ENCODE measurements around the gene GCK. TPM values are rescaled to one million over a fixed set of nuclear protein-coding genes. Genes with fewer than 3 reads are reported as not detected.

The GCK gene
- total and polyA plus RNA-seq, 11 donors: 0.54 to 5.7 (median 1.9) TPM

DNA sequence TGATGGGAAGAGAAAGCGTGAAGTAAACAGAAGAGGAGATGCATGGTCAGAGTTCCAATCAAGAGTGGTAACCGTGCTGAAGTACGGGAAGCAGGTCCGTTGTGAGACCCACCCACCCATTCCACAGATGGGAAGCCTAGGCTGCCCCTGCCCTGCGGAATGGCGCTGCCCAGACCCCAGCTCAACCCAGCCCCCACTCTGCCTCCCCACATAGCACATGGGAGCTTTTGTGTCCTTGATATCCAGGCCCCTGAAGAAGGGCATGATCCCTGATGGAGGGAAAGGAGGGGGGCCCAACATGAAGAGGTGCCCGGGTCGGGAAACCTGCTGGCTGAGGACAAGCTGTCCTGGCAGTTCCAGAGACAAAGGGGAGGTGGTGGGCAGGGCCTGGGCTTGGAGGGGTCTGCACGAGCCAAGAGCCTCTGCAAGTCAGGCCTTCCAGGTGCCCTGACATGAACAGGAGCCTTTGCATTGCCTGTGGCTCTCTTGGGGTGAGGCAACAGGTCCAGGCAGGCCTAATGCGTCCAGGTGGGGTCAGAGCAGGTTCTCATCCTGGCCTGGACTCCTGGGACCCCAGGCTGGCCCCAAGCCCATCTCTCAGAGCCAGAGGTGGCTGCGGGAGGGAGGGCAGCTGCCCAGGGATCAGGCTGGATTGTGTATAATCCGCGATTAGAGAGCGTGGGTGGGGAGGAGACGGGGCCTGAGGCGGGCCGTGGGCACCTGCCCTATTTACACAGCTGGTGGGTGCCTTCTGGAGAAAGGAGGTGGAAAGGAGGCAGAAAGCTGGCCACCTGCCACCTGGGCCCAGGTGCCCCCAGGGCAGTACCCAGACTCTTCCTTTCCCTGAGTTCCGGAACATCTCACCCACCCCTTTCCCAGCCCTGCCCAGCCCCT is 35.1 kb upstream of the GCK start:
- TF ChIP-seq POLR2A (IDR thresholded peaks at IDR 0.05): no peak
- TF ChIP-seq CTCF (IDR thresholded peaks at IDR 0.05): no peak
- Histone ChIP-seq H3K9me3 (no peaks in the 10 kb centered on the region), H3K27me3 (peaks cover 0 to 14% (median 0%) of the 10 kb centered on the region in 9 donors), H3K4me1 (no peaks in the 10 kb centered on the region), H3K27ac (no peak overlapping the region), H3K4me3 (no peak overlapping the region), H3K36me3 (peaks cover 0 to 10% (median 0%) of the 10 kb centered on the region in 9 donors)
- DNase-seq: peak in 3 of 5 donors; percentile 21 to 27 (median 22)
- WGBS, 4 donors: 71 to 74% (median 73%) methylated on average over 16 to 18 of the region's 18 CpGs
- intact Hi-C loops (cut with DNase I): no loop called here
- no peak for ATAC-seq

DNA sequence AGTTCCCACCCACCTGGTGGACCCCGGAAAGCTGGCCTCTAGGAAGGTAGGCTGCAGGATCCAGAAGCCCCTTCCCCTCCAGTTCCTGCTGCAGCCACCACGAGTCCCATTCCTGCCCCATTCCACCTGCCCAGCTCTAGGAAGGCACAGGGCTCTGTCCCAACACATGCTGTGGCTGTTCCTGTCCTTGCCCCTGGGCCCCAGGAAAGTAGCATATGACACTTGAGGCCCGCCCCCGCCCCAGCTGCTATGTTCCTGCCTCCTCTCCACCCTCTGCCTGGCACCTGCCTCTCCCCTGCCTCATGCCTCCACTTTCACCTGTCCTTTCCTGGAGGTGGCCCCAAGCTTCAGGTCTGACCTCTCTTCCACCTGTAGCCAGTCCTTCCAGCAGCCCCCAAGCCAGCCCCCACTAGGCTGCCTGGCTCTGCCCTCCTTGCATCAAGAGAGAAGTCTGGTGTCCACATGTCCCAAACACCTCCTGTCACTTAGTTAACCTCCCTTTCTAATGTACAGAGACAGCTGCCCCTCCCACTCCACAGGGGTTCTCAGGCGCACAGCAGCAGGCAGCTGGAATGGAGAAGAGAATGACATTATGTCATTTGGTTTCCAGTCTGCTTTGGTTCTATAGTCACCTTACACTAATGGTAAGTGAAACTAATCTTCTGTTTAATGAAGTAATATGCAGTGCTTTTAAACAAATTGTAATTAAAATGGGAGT is 34.3 kb upstream of the GCK start:
- H3K27ac ChIP-seq: no peak overlapping the region
- H3K36me3 ChIP-seq: peaks cover 0 to 12% (median 0%) of the 10 kb centered on the region in 9 donors
- 64 to 73% (median 68%) methylated on average over 5 of the region's 5 CpGs for WGBS, 4 donors
- H3K9me3 ChIP-seq: no peaks in the 10 kb centered on the region
- no peak overlapping the region for H3K4me3 ChIP-seq
- no peak for TF ChIP-seq CTCF (IDR thresholded peaks at IDR 0.05)
- TF ChIP-seq POLR2A (IDR thresholded peaks at IDR 0.05): no peak
- no peaks in the 10 kb centered on the region for H3K4me1 ChIP-seq
- DNase-seq: peak in 3 of 5 donors; percentile 12 to 25 (median 18)
- intact Hi-C loops (cut with DNase I): no loop called here
- ATAC-seq: no peak
- peaks cover 0 to 14% (median 0%) of the 10 kb centered on the region in 9 donors for H3K27me3 ChIP-seq

- DNase-seq: peak in 3 of 5 donors; percentile 8 to 28 (median 15)
- no peak for ATAC-seq
- 89 to 93% (median 93%) methylated on average over 8 to 11 of the region's 11 CpGs for WGBS, 4 donors
- no peak overlapping the region for H3K4me3 ChIP-seq
- no peaks in the 10 kb centered on the region for H3K9me3 ChIP-seq
- TF ChIP-seq CTCF (IDR thresholded peaks at IDR 0.05): no peak
- no peak for TF ChIP-seq POLR2A (IDR thresholded peaks at IDR 0.05)
- peaks cover 0 to 11% (median 0%) of the 10 kb centered on the region in 9 donors for H3K36me3 ChIP-seq
- H3K4me1 ChIP-seq: no peaks in the 10 kb centered on the region
- no peak overlapping the region for H3K27ac ChIP-seq
- intact Hi-C loops (cut with DNase I): no loop called here
- peaks cover 0 to 14% (median 0%) of the 10 kb centered on the region in 9 donors for H3K27me3 ChIP-seq
Measured at GRCh38 chr7:44222776-44223261, 33.6 kb upstream of the GCK start.

GRCh38 chr7:44222074-44222473 is 32.8 kb upstream of the GCK start:
- DNase-seq: peak in 3 of 5 donors; percentile 1 to 28 (median 4)
- Histone ChIP-seq H3K9me3 (no peaks in the 10 kb centered on the region), H3K4me1 (no peaks in the 10 kb centered on the region), H3K36me3 (peaks cover 0 to 11% (median 0%) of the 10 kb centered on the region in 9 donors), H3K27ac (no peak overlapping the region), H3K4me3 (no peak overlapping the region), H3K27me3 (peaks cover 0 to 14% (median 0%) of the 10 kb centered on the region in 9 donors)
- ATAC-seq: no peak
- TF ChIP-seq CTCF (IDR thresholded peaks at IDR 0.05): no peak
- TF ChIP-seq POLR2A (IDR thresholded peaks at IDR 0.05): no peak
- intact Hi-C loops (cut with DNase I): no loop called here
- 80 to 84% (median 82%) methylated on average over 9 to 11 of the region's 11 CpGs for WGBS, 4 donors

Data from heart left ventricle (tissue), 16 donors.